ENCODE data around the gene MS4A1.

Gene MS4A1

GRCh38 chr11:60459345-60459744 lies 3.7 kb downstream of the MS4A1 start:
- Histone ChIP-seq H3K27ac (no peak overlapping the region), H3K27me3 (no peaks in the 10 kb centered on the region), H3K4me3 (no peak overlapping the region), H3K36me3 (no peaks in the 10 kb centered on the region), H3K9me3 (no peaks in the 10 kb centered on the region), H3K4me1 (no peaks in the 10 kb centered on the region)
- TF ChIP-seq CTCF (IDR thresholded peaks at IDR 0.05), result no peak
- intact Hi-C loops (cut with DNase I; ENCODE audit: low total_unique reads), result no loop called here
- DNase-seq, result no peak

GRCh38 chr11:60468829-60469228 lies 13.2 kb downstream of the MS4A1 start:
- DNase-seq, result no peak
- no peaks in the 10 kb centered on the region for H3K36me3 ChIP-seq
- intact Hi-C loops (cut with DNase I; ENCODE audit: low total_unique reads), result no loop called here
- H3K9me3 ChIP-seq, result no peaks in the 10 kb centered on the region
- no peak for TF ChIP-seq CTCF (IDR thresholded peaks at IDR 0.05)
- H3K27me3 ChIP-seq, result no peaks in the 10 kb centered on the region
- H3K4me3 ChIP-seq, result no peak overlapping the region
- no peaks in the 10 kb centered on the region for H3K4me1 ChIP-seq
- no peak overlapping the region for H3K27ac ChIP-seq

- H3K4me3 ChIP-seq, result no peak overlapping the region
- intact Hi-C loops (cut with DNase I; ENCODE audit: low total_unique reads), result no loop called here
- no peak for TF ChIP-seq CTCF (IDR thresholded peaks at IDR 0.05)
- no peak overlapping the region for H3K27ac ChIP-seq
- DNase-seq, result no peak
- H3K36me3 ChIP-seq, result no peaks in the 10 kb centered on the region
- no peaks in the 10 kb centered on the region for H3K9me3 ChIP-seq
- H3K4me1 ChIP-seq, result no peaks in the 10 kb centered on the region
- no peaks in the 10 kb centered on the region for H3K27me3 ChIP-seq
These were observed 14.1 kb downstream of the MS4A1 start for GRCh38 chr11:60469723-60470122.

GRCh38 chr11:60477035-60477445 lies 21.4 kb downstream of the MS4A1 start:
- H3K9me3 ChIP-seq, result no peaks in the 10 kb centered on the region
- no peaks in the 10 kb centered on the region for H3K36me3 ChIP-seq
- TF ChIP-seq CTCF (IDR thresholded peaks at IDR 0.05), result no peak
- no peak overlapping the region for H3K4me3 ChIP-seq
- no peak overlapping the region for H3K27ac ChIP-seq
- intact Hi-C loops (cut with DNase I; ENCODE audit: low total_unique reads), result no loop called here
- DNase-seq, result no peak
- no peaks in the 10 kb centered on the region for H3K27me3 ChIP-seq
- H3K4me1 ChIP-seq, result no peaks in the 10 kb centered on the region

GRCh38 chr11:60482361-60482760 lies 26.7 kb downstream of the MS4A1 start:
- DNase-seq, result no peak
- no peak overlapping the region for H3K27ac ChIP-seq
- intact Hi-C loops (cut with DNase I; ENCODE audit: low total_unique reads), result loop anchor here (5.0 kb wide), 1 partner anchor 515 kb away; no protein-coding TSS in a partner anchor

More at GRCh38 chr11:60482361-60482760, 26.7 kb downstream of the MS4A1 start:
- Histone ChIP-seq H3K4me1 (no peaks in the 10 kb centered on the region), H3K9me3 (no peaks in the 10 kb centered on the region), H3K4me3 (no peak overlapping the region), H3K36me3 (no peaks in the 10 kb centered on the region), H3K27me3 (no peaks in the 10 kb centered on the region)
- TF ChIP-seq CTCF (IDR thresholded peaks at IDR 0.05), result no peak

All from tibial artery (tissue), 4 donors.